ENCODE results near the gene ANKRD55.
"Not testable (repeated sequence)": the region's sequence is repeated elsewhere in the genome, so short reads cannot be mapped to it uniquely, and the experiment has no call there.

DNA sequence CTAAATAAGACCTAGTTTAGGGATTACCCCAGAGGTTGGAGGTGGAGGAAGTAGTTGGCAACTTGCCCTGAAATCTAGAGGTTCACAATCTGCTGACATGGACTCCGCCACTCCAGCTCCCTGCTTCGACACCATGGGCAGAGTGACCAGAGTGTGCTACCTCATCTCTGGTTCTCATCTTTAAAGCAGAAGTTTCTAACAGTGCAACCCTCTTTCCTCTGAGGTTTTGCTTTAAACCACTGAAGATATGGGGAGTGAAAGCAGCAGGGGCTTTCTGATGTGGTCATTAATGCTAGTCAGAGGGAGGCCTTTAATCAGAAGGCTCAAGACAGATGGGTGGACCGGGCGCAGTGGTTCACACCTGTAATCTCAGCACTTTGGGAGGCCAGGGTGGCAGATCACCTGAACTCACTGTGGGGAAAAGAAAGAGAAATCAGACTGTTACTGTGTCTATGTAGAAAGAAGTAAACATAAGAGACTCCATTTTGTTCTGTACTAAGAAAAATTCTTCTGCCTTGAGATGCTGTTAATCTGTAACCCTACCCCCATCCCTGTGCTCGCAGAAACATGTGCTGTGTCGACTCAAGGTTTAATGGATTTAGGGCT is 76.4 kb downstream of the ANKRD55 start:
- TF ChIP-seq, protein P1, sequence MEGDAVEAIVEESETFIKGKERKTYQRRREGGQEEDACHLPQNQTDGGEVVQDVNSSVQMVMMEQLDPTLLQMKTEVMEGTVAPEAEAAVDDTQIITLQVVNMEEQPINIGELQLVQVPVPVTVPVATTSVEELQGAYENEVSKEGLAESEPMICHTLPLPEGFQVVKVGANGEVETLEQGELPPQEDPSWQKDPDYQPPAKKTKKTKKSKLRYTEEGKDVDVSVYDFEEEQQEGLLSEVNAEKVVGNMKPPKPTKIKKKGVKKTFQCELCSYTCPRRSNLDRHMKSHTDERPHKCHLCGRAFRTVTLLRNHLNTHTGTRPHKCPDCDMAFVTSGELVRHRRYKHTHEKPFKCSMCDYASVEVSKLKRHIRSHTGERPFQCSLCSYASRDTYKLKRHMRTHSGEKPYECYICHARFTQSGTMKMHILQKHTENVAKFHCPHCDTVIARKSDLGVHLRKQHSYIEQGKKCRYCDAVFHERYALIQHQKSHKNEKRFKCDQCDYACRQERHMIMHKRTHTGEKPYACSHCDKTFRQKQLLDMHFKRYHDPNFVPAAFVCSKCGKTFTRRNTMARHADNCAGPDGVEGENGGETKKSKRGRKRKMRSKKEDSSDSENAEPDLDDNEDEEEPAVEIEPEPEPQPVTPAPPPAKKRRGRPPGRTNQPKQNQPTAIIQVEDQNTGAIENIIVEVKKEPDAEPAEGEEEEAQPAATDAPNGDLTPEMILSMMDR (IDR thresholded peaks at IDR 0.05; ENCODE audit: insufficient read depth, low read depth, low read length): not testable (repeated sequence)
- TF ChIP-seq EZH2 (IDR thresholded peaks at IDR 0.05; ENCODE audit: insufficient read depth, low read length): not testable (repeated sequence)
